SU-DHL-6 (cell line): ENCODE data around the gene ANXA5.

Source experiments
- H2AFZ ChIP-seq: fragments of 200-600 bp; sonication (generic); 2 replicates; pipeline ENCODE4 v1.6.1; 2014; ENCODE audit warnings: low read depth, mild to moderate bottlenecking, moderate library complexity, mixed read lengths, antibody characterized with exemption, low read length; ENCODE audit not compliant: severe bottlenecking
- H3F3A ChIP-seq: fragments of 200-600 bp; shearing (Covaris generic); 2 replicates; pipeline ENCODE4 v1.6.0; 2016; ENCODE audit warnings: antibody characterized with exemption, mild to moderate bottlenecking; ENCODE audit not compliant: insufficient read depth
- H3K27ac ChIP-seq: fragments of 200-600 bp; sonication (generic); 2 replicates; pipeline ENCODE4 v1.5.1; 2016; ENCODE audit warnings: low read depth, mild to moderate bottlenecking, low read length, moderate library complexity, mixed read lengths
- H3K27me3 ChIP-seq: fragments of 200-600 bp; sonication (generic), shearing (Covaris generic); 2 replicates; pipeline ENCODE4 v1.6.0; 2014; ENCODE audit warnings: mild to moderate bottlenecking, low read length
- H3K36me3 ChIP-seq: fragments of 200-600 bp; sonication (generic); 2 replicates; pipeline ENCODE4 v1.6.1; 2014; ENCODE audit warnings: mild to moderate bottlenecking, low read length, mixed read lengths
- H3K4me2 ChIP-seq: fragments of 300-600, 200-600 bp; shearing (Covaris generic), sonication (generic); 2 replicates; pipeline ENCODE4 v1.6.0; 2014; ENCODE audit warnings: low read length, low read depth, mild to moderate bottlenecking; ENCODE audit not compliant: poor library complexity, severe bottlenecking
- H3K4me3 ChIP-seq: fragments of 200-600 bp; sonication (generic); 2 replicates; pipeline ENCODE4 v1.5.1; 2014; ENCODE audit warnings: antibody characterized with exemption, low read length, mild to moderate bottlenecking, mixed read lengths; ENCODE audit not compliant: insufficient read depth, poor library complexity, severe bottlenecking
- H3K79me2 ChIP-seq: fragments of 200-600 bp; sonication (generic); 2 replicates; pipeline ENCODE4 v1.6.1; 2014; ENCODE audit warnings: mild to moderate bottlenecking, low read length, moderate library complexity; ENCODE audit not compliant: insufficient read depth
- H3K9ac ChIP-seq: fragments of 200-600 bp; sonication (generic); 2 replicates; pipeline ENCODE4 v1.7.0; 2014; ENCODE audit warnings: mild to moderate bottlenecking, low read length
- H3K9me2 ChIP-seq: fragments of 200-600 bp; sonication (generic); replicated peaks from 2 replicates; pipeline ENCODE4 v1.6.1; 2014; ENCODE audit warnings: low read length; ENCODE audit not compliant: insufficient read depth
- H3K9me3 ChIP-seq: fragments of 200-600 bp; sonication (generic); 2 replicates; pipeline ENCODE4 v1.6.1; 2014; ENCODE audit warnings: low read length, mixed read lengths; ENCODE audit not compliant: insufficient read depth
- H4K20me1 ChIP-seq: fragments of 200-600 bp; sonication (generic); 2 replicates; pipeline ENCODE4 v1.6.1; 2014; ENCODE audit warnings: low read depth, mild to moderate bottlenecking, antibody characterized with exemption, low read length, moderate library complexity, mixed read lengths
- CTCF ChIP-seq: fragments of 200-600 bp; sonication (generic); IDR thresholded peaks from one replicate; pipeline ENCODE4 v1.5.1; 2017; ENCODE audit warnings: antibody characterized with exemption, mild to moderate bottlenecking, low read length, moderate library complexity; ENCODE audit not compliant: insufficient read depth, poor library complexity, severe bottlenecking
- EZH2phosphoT487 ChIP-seq: fragments of 200-600 bp; sonication (generic), shearing (Covaris generic); conservative IDR thresholded peaks from 2 replicates; pipeline ENCODE4 v1.6.1; 2018; ENCODE audit warnings: mild to moderate bottlenecking, antibody characterized with exemption, low read length, moderate library complexity, mixed read lengths

Gene ANXA5

GRCh38 chr4:121737846-121738554 is 41.2 kb upstream of the ANXA5 start:
- H4K20me1 ChIP-seq: no peaks in the 10 kb centered on the region
- H3K27ac ChIP-seq: no peak overlapping the region
- H3K4me2 ChIP-seq: no peak overlapping the region
- H3K36me3 ChIP-seq: no peaks in the 10 kb centered on the region
- H3K9ac ChIP-seq: no peak overlapping the region
- no peaks in the 10 kb centered on the region for H3K79me2 ChIP-seq
- H3K9me2 ChIP-seq: no peaks in the 10 kb centered on the region
- H2AFZ ChIP-seq: no peak overlapping the region
- no peak overlapping the region for H3K4me3 ChIP-seq
- no peaks in the 10 kb centered on the region for H3K9me3 ChIP-seq
- TF ChIP-seq CTCF: no peak
- no peak for TF ChIP-seq EZH2phosphoT487
- no peaks in the 10 kb centered on the region for H3K27me3 ChIP-seq
- no peaks in the 10 kb centered on the region for H3F3A ChIP-seq

GRCh38 chr4:121736735-121737351 is 40.1 kb upstream of the ANXA5 start:
- H2AFZ ChIP-seq: no peak overlapping the region
- H3K9me3 ChIP-seq: no peaks in the 10 kb centered on the region
- H3K27me3 ChIP-seq: no peaks in the 10 kb centered on the region
- H3K9ac ChIP-seq: no peak overlapping the region
- no peak overlapping the region for H3K4me2 ChIP-seq
- H3F3A ChIP-seq: no peaks in the 10 kb centered on the region
- no peaks in the 10 kb centered on the region for H3K79me2 ChIP-seq
- TF ChIP-seq EZH2phosphoT487 (no peak), CTCF (no peak)
- no peak overlapping the region for H3K27ac ChIP-seq
- no peak overlapping the region for H3K4me3 ChIP-seq
- no peaks in the 10 kb centered on the region for H3K36me3 ChIP-seq
- H3K9me2 ChIP-seq: no peaks in the 10 kb centered on the region
- no peaks in the 10 kb centered on the region for H4K20me1 ChIP-seq

- no peaks in the 10 kb centered on the region for H3K79me2 ChIP-seq
Observed at GRCh38 chr4:121734571-121734970, 37.8 kb upstream of the ANXA5 start.

More at GRCh38 chr4:121734571-121734970, 37.8 kb upstream of the ANXA5 start:
- no peaks in the 10 kb centered on the region for H3K27me3 ChIP-seq
- no peaks in the 10 kb centered on the region for H3F3A ChIP-seq
- H3K9me2 ChIP-seq: no peaks in the 10 kb centered on the region
- no peaks in the 10 kb centered on the region for H3K9me3 ChIP-seq
- H3K36me3 ChIP-seq: no peaks in the 10 kb centered on the region
- H2AFZ ChIP-seq: no peak overlapping the region
- no peaks in the 10 kb centered on the region for H4K20me1 ChIP-seq
- no peak overlapping the region for H3K27ac ChIP-seq
- no peak for TF ChIP-seq CTCF
- no peak for TF ChIP-seq EZH2phosphoT487
- no peak overlapping the region for H3K9ac ChIP-seq
- no peak overlapping the region for H3K4me2 ChIP-seq
- H3K4me3 ChIP-seq: no peak overlapping the region
